HEK293 (cell line): ENCODE results near the gene EXOC1.

Experiments
- CTCF ChIA-PET: fragments of 350-600 bp; formaldehyde crosslinking; extraction: SDS; loops from one replicate; lab custom pipeline; 2021; ENCODE audit warnings: antibody characterized with exemption; lab: Yijun Ruan, JAX
- POLR2A ChIA-PET: fragments of 300-600 bp; formaldehyde crosslinking; extraction: SDS; loops from one replicate; lab custom pipeline; 2020; ENCODE audit warnings: antibody characterized with exemption, inconsistent platforms; lab: Yijun Ruan, JAX
- H3K27ac ChIP-seq: fragments of 200-500 bp; sonication (Bioruptor generic); 2 replicates; pipeline ENCODE4 v1.5.1; 2014; ENCODE audit warnings: low read depth, low read length, control low read depth, inconsistent platforms; ENCODE audit errors: extremely low read depth
- H3K36me3 ChIP-seq, 2 experiments: fragments of 200-500 bp in 1 of 2; sonication (Bioruptor generic) in 1 of 2; 1 replicate in 1 of 2; 2 replicates in 1 of 2; pipeline ENCODE4 v1.5.1; 2014 to 2017; ENCODE audit warnings: inconsistent platforms in 2 of 2, low read length in 2 of 2; ENCODE audit not compliant: control insufficient read depth in 2 of 2, insufficient read depth in 1 of 2
- H3K4me1 ChIP-seq: fragments of 200-500 bp; sonication (Bioruptor generic); 2 replicates; pipeline ENCODE4 v1.5.1; 2014; ENCODE audit warnings: mild to moderate bottlenecking, low read length, inconsistent platforms; ENCODE audit not compliant: control insufficient read depth, insufficient read depth
- H3K4me3 ChIP-seq: 2 replicates; pipeline ENCODE4 v1.5.1; 2011; ENCODE audit warnings: low read depth, mild to moderate bottlenecking, control low read depth, low read length, moderate library complexity
- H3K9me3 ChIP-seq: fragments of 200-500 bp; sonication (Bioruptor generic); 2 replicates; pipeline ENCODE4 v1.5.1; 2014; ENCODE audit warnings: low read depth, low read length, inconsistent platforms; ENCODE audit not compliant: control insufficient read depth, insufficient read depth
- ELK4 ChIP-seq: IDR thresholded peaks from 2 replicates; pipeline ENCODE4 v1.6.1; 2011; ENCODE audit warnings: mild to moderate bottlenecking, low read depth, low read length, borderline replicate concordance
- FEZF1 ChIP-seq: fragments of 450-650 bp; formaldehyde crosslinking; IDR thresholded peaks from 2 replicates; pipeline ENCODE4 v1.5.1; 2016; ENCODE audit warnings: missing biosample characterization, missing genetic modification characterization
- GLIS2 ChIP-seq: fragments of 450-650 bp; formaldehyde crosslinking; IDR thresholded peaks from 2 replicates; pipeline ENCODE4 v1.5.1; 2016; ENCODE audit warnings: missing biosample characterization, missing genetic modification characterization
- REPIN1 ChIP-seq: fragments of 450-650 bp; formaldehyde crosslinking; IDR thresholded peaks from 2 replicates; pipeline ENCODE4 v1.5.1; 2017; ENCODE audit warnings: missing biosample characterization, missing genetic modification characterization, low read depth
- SCRT1 ChIP-seq: fragments of 450-650 bp; formaldehyde crosslinking; IDR thresholded peaks from 2 replicates; pipeline ENCODE4 v1.5.1; 2016; ENCODE audit warnings: missing biosample characterization, missing genetic modification characterization, borderline replicate concordance
- ZBTB21 ChIP-seq: fragments of 450-650 bp; formaldehyde crosslinking; IDR thresholded peaks from 2 replicates; pipeline ENCODE4 v1.5.1; 2017; ENCODE audit warnings: missing biosample characterization, missing genetic modification characterization
- ZBTB8A ChIP-seq: fragments of 450-650 bp; formaldehyde crosslinking; IDR thresholded peaks from 2 replicates; pipeline ENCODE4 v1.5.1; 2016; ENCODE audit warnings: missing biosample characterization, missing genetic modification characterization
- ZNF138 ChIP-seq: fragments of 450-650 bp; formaldehyde crosslinking; IDR thresholded peaks from 2 replicates; pipeline ENCODE4 v1.5.1; 2016; ENCODE audit warnings: missing biosample characterization, missing genetic modification characterization, borderline replicate concordance
- ZNF174 ChIP-seq: fragments of 450-650 bp; formaldehyde crosslinking; IDR thresholded peaks from 2 replicates; pipeline ENCODE4 v1.5.0; 2017; ENCODE audit warnings: missing biosample characterization, mild to moderate bottlenecking, missing genetic modification characterization
- ZNF274 ChIP-seq, 2 experiments: fragments of 200-500 bp in 1 of 2; fragments of 450-650 bp in 1 of 2; sonication (Bioruptor generic) in 1 of 2; formaldehyde crosslinking in 1 of 2; IDR thresholded peaks; 2 replicates each; pipeline versions ENCODE4 v1.5.1 to v1.6.1; 2014 to 2016; ENCODE audit warnings: borderline replicate concordance in 1 of 2, inconsistent platforms in 1 of 2, low read length in 1 of 2, missing biosample characterization in 1 of 2, missing genetic modification characterization in 1 of 2
- ZNF302 ChIP-seq: fragments of 450-650 bp; formaldehyde crosslinking; IDR thresholded peaks from 2 replicates; pipeline ENCODE4 v1.5.1; 2016; ENCODE audit warnings: missing biosample characterization, missing genetic modification characterization, low read depth
- ZNF354C ChIP-seq: fragments of 450-650 bp; formaldehyde crosslinking; IDR thresholded peaks from 2 replicates; pipeline ENCODE4 v1.5.1; 2016; ENCODE audit warnings: missing biosample characterization, missing genetic modification characterization, low read depth, borderline replicate concordance
- ZNF366 ChIP-seq: fragments of 450-650 bp; formaldehyde crosslinking; conservative IDR thresholded peaks from 2 replicates; pipeline ENCODE4 v1.5.1; 2016; ENCODE audit warnings: missing biosample characterization, missing genetic modification characterization
- ZNF629 ChIP-seq: fragments of 450-650 bp; formaldehyde crosslinking; IDR thresholded peaks from 2 replicates; pipeline ENCODE4 v1.5.1; 2017; ENCODE audit warnings: missing biosample characterization, missing genetic modification characterization
- ZNF777 ChIP-seq: fragments of 450-650 bp; formaldehyde crosslinking; IDR thresholded peaks from 2 replicates; pipeline ENCODE4 v1.5.1; 2017; ENCODE audit warnings: missing biosample characterization, missing genetic modification characterization, borderline replicate concordance
- ZNF791 ChIP-seq: fragments of 450-650 bp; formaldehyde crosslinking; IDR thresholded peaks from 2 replicates; pipeline ENCODE4 v1.5.1; 2016; ENCODE audit warnings: missing biosample characterization, missing genetic modification characterization
- ZNF843 ChIP-seq: fragments of 450-650 bp; formaldehyde crosslinking; IDR thresholded peaks from 2 replicates; pipeline ENCODE4 v1.5.1; 2016; ENCODE audit warnings: missing biosample characterization, missing genetic modification characterization
- TF ChIP-seq, protein P1 (sequence below): fragments of 450-650 bp; formaldehyde crosslinking; IDR thresholded peaks from 2 replicates; pipeline ENCODE4 v1.5.1; 2016; ENCODE audit warnings: missing biosample characterization, missing genetic modification characterization
- TF ChIP-seq, protein P2 (sequence below): fragments of 450-650 bp; formaldehyde crosslinking; IDR thresholded peaks from 2 replicates; pipeline ENCODE4 v1.5.1; 2016; ENCODE audit warnings: missing biosample characterization, missing genetic modification characterization, low read depth
- TF ChIP-seq, protein P3 (sequence below): fragments of 450-650 bp; formaldehyde crosslinking; IDR thresholded peaks from 2 replicates; pipeline ENCODE4 v1.5.1; 2017; ENCODE audit warnings: missing biosample characterization, missing genetic modification characterization
- TF ChIP-seq, protein P4 (sequence below): fragments of 450-650 bp; formaldehyde crosslinking; IDR thresholded peaks from 2 replicates; pipeline ENCODE4 v1.5.1; 2016; ENCODE audit warnings: missing biosample characterization, missing genetic modification characterization
- TF ChIP-seq, protein P5 (sequence below): fragments of 450-650 bp; formaldehyde crosslinking; IDR thresholded peaks from 2 replicates; pipeline ENCODE4 v1.5.1; 2017; ENCODE audit warnings: missing biosample characterization, mild to moderate bottlenecking, missing genetic modification characterization, moderate library complexity

Gene EXOC1

GRCh38 chr4:55853484-55854046 lies at the start of gene EXOC1 (continued):
- TF ChIP-seq, protein P1, sequence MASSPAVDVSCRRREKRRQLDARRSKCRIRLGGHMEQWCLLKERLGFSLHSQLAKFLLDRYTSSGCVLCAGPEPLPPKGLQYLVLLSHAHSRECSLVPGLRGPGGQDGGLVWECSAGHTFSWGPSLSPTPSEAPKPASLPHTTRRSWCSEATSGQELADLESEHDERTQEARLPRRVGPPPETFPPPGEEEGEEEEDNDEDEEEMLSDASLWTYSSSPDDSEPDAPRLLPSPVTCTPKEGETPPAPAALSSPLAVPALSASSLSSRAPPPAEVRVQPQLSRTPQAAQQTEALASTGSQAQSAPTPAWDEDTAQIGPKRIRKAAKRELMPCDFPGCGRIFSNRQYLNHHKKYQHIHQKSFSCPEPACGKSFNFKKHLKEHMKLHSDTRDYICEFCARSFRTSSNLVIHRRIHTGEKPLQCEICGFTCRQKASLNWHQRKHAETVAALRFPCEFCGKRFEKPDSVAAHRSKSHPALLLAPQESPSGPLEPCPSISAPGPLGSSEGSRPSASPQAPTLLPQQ (tag by site-specific recombination): no peak
- TF ChIP-seq, all 188 proteins: peak for 26

GRCh38 chr4:55807556-55807955 lies 45.9 kb upstream of the EXOC1 start:
- Histone ChIP-seq H3K36me3 (no peaks in the 10 kb centered on the region), H3K4me1 (no peaks in the 10 kb centered on the region), H3K27ac (no peak overlapping the region), H3K4me3 (no peak overlapping the region), H3K9me3 (no peaks in the 10 kb centered on the region)
- no peak for TF ChIP-seq REPIN1
- TF ChIP-seq ZNF791 (tag by site-specific recombination): no peak
- TF ChIP-seq ZNF843 (tag by site-specific recombination): no peak
- TF ChIP-seq ZBTB21 (tag by site-specific recombination): peak; percentile 65
- no peak for TF ChIP-seq ZNF138 (tag by site-specific recombination)
- TF ChIP-seq SCRT1 (tag by site-specific recombination): no peak
- TF ChIP-seq, protein P2, sequence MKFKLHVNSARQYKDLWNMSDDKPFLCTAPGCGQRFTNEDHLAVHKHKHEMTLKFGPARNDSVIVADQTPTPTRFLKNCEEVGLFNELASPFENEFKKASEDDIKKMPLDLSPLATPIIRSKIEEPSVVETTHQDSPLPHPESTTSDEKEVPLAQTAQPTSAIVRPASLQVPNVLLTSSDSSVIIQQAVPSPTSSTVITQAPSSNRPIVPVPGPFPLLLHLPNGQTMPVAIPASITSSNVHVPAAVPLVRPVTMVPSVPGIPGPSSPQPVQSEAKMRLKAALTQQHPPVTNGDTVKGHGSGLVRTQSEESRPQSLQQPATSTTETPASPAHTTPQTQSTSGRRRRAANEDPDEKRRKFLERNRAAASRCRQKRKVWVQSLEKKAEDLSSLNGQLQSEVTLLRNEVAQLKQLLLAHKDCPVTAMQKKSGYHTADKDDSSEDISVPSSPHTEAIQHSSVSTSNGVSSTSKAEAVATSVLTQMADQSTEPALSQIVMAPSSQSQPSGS (tag by site-specific recombination): peak; percentile 82
- no peak for TF ChIP-seq ZNF174 (tag by site-specific recombination)
- no peak for TF ChIP-seq ZNF366 (tag by site-specific recombination)
- TF ChIP-seq, protein P3, sequence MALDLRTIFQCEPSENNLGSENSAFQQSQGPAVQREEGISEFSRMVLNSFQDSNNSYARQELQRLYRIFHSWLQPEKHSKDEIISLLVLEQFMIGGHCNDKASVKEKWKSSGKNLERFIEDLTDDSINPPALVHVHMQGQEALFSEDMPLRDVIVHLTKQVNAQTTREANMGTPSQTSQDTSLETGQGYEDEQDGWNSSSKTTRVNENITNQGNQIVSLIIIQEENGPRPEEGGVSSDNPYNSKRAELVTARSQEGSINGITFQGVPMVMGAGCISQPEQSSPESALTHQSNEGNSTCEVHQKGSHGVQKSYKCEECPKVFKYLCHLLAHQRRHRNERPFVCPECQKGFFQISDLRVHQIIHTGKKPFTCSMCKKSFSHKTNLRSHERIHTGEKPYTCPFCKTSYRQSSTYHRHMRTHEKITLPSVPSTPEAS (tag by site-specific recombination): no peak
- TF ChIP-seq ZNF302 (tag by site-specific recombination): no peak
- TF ChIP-seq ZNF777 (tag by site-specific recombination): no peak
- no peak for TF ChIP-seq ZNF354C
- TF ChIP-seq, protein P4, sequence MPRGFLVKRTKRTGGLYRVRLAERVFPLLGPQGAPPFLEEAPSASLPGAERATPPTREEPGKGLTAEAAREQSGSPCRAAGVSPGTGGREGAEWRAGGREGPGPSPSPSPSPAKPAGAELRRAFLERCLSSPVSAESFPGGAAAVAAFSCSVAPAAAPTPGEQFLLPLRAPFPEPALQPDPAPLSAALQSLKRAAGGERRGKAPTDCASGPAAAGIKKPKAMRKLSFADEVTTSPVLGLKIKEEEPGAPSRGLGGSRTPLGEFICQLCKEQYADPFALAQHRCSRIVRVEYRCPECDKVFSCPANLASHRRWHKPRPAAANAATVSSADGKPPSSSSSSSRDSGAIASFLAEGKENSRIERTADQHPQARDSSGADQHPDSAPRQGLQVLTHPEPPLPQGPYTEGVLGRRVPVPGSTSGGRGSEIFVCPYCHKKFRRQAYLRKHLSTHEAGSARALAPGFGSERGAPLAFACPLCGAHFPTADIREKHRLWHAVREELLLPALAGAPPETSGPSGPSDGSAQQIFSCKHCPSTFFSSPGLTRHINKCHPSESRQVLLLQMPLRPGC (tag by site-specific recombination): no peak
- TF ChIP-seq ELK4: no peak
- no peak for TF ChIP-seq FEZF1 (tag by site-specific recombination)
- no peak for TF ChIP-seq ZNF274 (IDR thresholded peaks at IDR 0.05; ENCODE audit: low read length)
- TF ChIP-seq ZNF274 (tag by site-specific recombination; IDR thresholded peaks at IDR 0.05; ENCODE audit: borderline replicate concordance): no peak
- TF ChIP-seq ZNF629 (tag by site-specific recombination): peak; percentile 48; the same call in 1 of the 2 replicates
- TF ChIP-seq, protein P5, sequence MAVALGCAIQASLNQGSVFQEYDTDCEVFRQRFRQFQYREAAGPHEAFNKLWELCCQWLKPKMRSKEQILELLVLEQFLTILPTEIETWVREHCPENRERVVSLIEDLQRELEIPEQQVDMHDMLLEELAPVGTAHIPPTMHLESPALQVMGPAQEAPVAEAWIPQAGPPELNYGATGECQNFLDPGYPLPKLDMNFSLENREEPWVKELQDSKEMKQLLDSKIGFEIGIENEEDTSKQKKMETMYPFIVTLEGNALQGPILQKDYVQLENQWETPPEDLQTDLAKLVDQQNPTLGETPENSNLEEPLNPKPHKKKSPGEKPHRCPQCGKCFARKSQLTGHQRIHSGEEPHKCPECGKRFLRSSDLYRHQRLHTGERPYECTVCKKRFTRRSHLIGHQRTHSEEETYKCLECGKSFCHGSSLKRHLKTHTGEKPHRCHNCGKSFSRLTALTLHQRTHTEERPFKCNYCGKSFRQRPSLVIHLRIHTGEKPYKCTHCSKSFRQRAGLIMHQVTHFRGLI: no peak
- no peak for TF ChIP-seq ZBTB8A
- TF ChIP-seq GLIS2 (tag by site-specific recombination): no peak
- ChIA-PET CTCF (no interaction called here), POLR2A (no interaction called here)
